AG09309 (cell line): ENCODE data around the gene SUPT20H.

ENCODE experiments used
- DNase-seq: peaks from one replicate; pipeline ENCODE4 v3.0.0-alpha.2; 2010; ENCODE audit warnings: low read depth
- H3K4me3 ChIP-seq: 2 replicates; pipeline ENCODE4 v1.5.1; 2011; ENCODE audit warnings: mild to moderate bottlenecking, low read depth, low read length, moderate library complexity; ENCODE audit not compliant: control insufficient read depth
- TF ChIP-seq, protein P1 (sequence below): IDR thresholded peaks from 2 replicates; pipeline ENCODE4 v1.5.1; 2011; ENCODE audit warnings: mild to moderate bottlenecking, low read depth, low read length, inconsistent platforms; ENCODE audit not compliant: insufficient read depth, control insufficient read depth; ENCODE audit errors: missing control alignments

The SUPT20H gene

GRCh38 chr13:37039896-37040295 lies 19.6 kb downstream of the SUPT20H start:
- DNase-seq: no peak
- TF ChIP-seq, protein P1, sequence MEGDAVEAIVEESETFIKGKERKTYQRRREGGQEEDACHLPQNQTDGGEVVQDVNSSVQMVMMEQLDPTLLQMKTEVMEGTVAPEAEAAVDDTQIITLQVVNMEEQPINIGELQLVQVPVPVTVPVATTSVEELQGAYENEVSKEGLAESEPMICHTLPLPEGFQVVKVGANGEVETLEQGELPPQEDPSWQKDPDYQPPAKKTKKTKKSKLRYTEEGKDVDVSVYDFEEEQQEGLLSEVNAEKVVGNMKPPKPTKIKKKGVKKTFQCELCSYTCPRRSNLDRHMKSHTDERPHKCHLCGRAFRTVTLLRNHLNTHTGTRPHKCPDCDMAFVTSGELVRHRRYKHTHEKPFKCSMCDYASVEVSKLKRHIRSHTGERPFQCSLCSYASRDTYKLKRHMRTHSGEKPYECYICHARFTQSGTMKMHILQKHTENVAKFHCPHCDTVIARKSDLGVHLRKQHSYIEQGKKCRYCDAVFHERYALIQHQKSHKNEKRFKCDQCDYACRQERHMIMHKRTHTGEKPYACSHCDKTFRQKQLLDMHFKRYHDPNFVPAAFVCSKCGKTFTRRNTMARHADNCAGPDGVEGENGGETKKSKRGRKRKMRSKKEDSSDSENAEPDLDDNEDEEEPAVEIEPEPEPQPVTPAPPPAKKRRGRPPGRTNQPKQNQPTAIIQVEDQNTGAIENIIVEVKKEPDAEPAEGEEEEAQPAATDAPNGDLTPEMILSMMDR: no peak
- no peak overlapping the region for H3K4me3 ChIP-seq

DNA sequence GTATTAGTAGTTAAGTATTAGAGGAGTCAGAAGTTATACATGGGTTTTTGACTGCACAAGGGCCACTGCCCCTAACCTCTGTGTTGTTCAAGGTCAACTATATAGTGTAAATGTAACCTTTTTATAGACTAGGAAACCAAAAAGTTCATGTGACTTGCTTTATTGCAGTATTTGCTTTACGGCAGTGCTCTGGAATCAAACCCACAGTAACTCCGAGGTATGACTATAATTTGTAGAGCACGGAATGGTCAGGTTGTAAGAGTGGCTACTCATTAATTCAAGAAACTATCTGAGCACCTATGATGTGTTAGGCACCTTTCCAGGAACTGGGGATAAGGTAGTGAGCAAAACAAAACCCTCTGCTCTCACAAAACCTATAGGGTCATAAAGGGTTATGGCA lies 22.2 kb downstream of the SUPT20H start:
- TF ChIP-seq, protein P1: no peak
- H3K4me3 ChIP-seq: no peak overlapping the region
- DNase-seq: no peak

- peak; percentile 3 for DNase-seq
- H3K4me3 ChIP-seq: no peak overlapping the region
- TF ChIP-seq, protein P1: no peak
Observed at GRCh38 chr13:37029617-37030016, 29.9 kb downstream of the SUPT20H start.

DNA sequence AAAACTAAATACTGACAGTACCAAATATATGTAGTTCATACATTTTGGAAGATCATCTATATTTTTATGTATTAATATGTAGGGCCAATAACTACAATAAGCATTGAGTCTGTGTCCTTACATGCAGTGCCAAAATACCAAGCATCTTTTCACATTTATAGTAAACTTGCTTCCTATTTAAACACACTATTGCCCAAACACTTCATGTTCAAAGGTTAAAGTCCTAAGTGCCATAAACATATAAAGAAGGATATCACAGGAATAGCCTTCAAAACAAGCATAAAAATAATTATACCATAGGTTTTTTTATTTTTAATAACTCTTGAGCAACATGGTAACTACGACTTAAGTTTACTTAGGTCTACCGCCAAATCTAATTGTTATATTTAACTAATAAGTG lies 31.8 kb downstream of the SUPT20H start:
- no peak for DNase-seq
- no peak overlapping the region for H3K4me3 ChIP-seq
- TF ChIP-seq, protein P1: no peak

DNA sequence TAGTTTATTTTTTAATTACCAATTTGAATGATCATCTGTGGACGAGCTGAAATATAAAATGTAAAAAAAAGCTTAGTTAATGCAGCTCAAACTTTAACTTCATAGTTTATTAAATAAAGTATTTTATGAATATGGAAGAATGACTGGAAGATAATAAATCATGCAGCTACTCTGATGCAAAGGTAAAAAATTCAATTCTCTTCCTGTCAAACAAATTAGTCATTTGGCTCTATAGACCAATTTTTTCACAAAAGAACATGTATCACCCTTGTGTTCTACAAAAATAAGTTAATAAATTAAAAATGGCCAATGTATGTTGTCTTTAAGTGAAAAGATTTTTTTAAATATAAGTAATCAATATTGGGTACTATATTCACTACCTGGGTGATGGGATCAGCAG lies 32.7 kb downstream of the SUPT20H start:
- no peak for DNase-seq
- TF ChIP-seq, protein P1: no peak
- H3K4me3 ChIP-seq: no peak overlapping the region

GRCh38 chr13:37023871-37024270 lies 35.6 kb downstream of the SUPT20H start:
- no peak for DNase-seq
- TF ChIP-seq, protein P1: no peak
- H3K4me3 ChIP-seq: no peak overlapping the region

GRCh38 chr13:37014609-37015008 lies 44.9 kb downstream of the SUPT20H start:
- TF ChIP-seq, protein P1: no peak
- no peak overlapping the region for H3K4me3 ChIP-seq
- DNase-seq: no peak
